ENCODE measurements around the gene PCBP3.

The PCBP3 gene

DNA sequence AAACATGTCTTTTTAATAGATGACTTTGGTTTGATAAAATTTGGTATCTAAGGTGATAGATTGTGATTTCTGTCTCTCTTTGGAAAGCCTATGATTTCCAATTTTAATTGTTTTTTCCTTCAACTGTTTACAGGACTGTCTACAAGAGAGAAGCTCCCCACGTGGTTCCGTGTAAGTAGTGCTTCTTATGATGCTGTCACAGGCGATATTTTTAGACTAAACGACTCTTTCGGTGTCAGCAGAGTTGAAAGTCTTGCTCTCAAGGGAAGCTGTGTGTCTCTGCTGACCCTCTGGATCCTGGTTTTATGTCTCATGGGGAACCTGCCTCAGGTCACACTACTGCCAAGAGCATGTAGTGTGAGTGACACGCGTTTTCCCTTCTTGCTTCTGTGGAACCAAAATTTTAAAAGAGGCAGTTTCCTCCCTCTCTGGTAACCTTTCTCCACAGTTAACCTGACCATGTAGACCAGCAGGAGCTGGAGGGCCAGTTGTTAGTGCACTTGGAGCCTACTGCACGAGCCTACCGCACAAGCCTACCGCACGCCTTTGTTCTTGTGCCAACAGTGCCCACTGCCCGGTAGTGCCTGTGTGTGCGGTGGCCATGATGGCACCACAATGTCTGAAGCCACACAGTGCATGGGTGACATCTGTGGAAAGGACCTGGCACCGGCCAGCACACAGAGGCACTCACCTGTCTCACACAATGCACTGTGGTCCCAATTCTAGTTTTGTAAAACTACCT, 91.9 kb downstream of the PCBP3 start:
- DNase-seq: no peak

DNA sequence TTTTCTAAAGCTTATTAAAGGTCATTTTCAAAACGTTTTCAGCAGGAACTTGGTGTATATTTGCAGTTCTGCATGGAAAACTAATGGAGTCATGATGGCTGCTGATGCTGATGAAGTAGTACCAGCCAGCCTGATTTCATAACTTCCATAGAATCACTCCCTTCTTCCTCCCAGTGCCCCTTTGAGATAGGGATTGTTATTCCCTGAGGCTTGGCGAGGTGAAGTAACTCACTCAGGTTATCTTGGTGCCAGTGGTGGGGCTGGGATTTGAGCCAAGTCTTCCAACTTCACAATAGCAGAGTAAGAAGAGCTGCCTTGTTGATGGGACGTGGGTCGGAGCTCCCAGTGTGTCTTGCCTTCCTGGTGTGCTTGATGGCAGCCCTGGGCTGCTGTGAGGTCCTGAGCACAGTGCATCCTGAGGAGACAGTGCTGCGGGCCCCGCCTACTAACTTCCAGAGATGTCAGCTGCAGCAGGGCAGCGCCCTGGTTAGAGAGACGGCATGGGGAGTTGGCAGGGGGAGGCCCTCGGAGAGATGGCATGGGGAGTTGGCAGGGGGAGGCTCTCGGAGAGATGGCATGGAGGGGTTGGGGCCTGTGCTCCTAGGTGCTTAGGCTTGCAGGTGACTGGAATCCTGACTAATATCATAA, 92.6 kb downstream of the PCBP3 start:
- DNase-seq: no peak

DNA sequence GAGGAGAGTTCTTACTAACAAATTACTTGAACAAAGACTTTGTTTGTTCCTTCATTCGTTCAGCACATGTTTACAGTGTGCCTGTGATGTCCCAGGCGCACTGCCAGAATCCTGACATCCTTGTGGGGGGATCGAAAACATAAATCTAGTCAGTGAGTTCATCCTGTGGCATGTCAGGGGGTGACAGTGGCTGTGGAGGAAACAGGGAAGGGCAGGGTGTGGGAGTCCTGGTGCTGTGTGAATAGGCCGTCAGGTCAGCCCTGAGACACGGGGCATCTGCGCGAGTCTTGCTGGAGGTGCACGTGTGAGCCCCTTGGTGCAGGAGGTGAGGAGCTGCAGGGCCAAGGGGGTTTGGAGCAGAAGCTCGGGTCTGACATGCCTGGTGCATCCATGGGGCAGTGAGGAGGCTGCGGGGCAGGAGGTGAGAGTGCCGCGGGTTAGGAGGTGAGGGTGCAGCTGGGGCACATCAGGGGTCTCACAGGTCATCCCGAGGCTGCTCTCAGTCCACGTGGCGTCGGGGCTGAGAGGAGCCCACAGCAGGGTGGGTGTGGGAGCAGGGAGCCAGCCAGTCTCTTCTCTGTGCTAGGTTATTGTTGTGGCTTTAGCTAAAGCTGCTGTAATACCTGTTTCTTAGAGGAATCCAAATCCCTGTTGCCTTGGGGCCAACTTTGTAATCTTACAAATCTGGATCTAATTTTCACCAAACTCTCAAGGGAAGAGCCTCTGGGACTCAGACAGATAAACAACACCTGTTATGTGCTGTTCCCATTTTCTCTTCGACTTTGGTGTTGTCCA, 93.4 kb downstream of the PCBP3 start:
- DNase-seq: no peak

DNA sequence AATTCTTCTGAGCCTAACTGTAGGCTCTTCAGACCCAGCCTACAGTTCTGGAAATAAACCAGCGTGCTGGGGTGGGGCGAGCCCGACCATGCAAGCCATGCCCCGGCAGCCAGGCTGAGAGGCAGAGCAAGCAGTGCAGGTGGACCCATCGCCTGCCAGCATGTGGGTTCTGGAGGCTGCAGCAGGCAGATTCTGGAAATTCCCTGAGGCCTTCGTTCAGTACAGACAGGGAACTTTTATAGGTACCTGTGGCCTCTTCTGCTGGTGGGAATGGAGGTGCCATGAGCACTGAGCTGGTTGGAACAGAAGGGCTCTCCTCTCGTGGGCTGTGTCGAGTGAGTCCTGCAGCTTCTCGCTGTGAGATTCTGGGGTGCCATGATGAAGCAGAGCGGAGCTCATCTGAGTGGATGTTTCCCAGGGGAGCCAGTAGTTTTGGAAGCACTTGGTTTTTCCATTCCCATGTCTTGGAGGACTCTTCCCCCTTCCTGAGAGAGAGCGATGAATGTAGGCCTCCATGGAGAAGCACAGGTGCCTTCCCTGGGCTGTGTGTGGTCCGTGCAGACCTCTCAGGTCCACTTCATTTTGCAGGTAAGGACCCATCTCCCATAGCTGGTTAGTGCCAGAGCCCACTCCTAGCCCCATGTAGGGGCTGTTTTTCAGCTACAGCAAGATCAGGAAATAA, 94.1 kb downstream of the PCBP3 start:
- no peak for DNase-seq

DNA sequence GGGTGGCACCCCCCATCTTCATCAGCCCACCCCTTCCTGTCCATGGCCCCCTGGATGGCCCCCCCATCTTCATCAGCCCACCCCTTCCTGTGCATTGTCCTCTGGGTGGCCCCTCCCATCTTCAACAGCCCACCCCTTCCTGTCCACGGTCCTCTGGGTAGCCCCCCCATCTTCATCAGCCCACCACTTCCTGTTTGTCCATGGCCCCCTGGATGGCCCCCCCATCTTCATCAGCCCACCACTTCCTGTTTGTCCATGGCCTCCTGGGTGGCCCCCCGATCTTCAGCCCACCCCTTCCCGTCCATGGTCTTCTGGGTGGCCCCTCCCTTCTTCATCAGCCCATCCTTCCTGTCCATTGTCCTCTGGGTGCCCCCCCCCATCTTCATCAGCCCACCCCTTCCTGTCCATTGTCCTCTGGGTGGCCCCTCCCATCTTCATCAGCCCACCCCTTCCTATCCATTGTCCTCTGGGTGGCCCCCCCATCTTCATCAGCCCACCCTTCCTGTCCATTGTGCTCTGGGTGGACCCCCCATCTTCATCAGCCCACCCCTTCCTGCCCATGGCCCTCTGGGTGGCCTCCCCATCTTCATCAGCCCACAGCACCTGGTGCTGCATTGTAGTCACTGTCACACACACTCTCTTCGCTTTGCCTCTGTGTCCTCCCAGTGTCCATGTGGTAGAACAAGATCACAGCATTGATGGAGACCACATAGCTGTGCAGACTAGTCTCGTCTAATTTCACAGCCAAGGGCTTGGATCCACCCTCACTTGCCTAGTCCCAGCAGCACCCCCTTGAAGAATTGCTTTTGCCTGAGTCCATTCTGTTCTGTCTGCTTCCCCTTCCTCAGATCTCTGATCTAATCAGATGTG, 95.9 kb downstream of the PCBP3 start:
- DNase-seq: no peak

DNA sequence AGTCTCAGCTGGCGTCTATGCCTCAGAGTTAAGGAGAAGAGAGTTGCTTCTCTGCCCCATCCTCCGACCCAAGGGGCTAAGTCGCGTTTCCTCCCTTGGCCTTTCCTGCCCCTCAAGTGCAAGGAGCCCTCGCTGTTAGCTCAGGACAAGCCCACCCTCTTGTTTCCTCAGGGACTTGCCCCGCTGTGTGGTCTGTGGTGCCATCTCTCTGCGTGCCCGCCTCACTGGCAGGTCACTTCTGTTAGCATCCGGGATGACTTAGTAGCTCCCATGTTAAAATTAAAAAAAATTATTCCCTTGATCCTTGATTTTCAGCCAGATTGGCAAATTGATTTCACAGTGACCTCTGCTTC, 96.5 kb downstream of the PCBP3 start:
- DNase-seq: no peak

DNA sequence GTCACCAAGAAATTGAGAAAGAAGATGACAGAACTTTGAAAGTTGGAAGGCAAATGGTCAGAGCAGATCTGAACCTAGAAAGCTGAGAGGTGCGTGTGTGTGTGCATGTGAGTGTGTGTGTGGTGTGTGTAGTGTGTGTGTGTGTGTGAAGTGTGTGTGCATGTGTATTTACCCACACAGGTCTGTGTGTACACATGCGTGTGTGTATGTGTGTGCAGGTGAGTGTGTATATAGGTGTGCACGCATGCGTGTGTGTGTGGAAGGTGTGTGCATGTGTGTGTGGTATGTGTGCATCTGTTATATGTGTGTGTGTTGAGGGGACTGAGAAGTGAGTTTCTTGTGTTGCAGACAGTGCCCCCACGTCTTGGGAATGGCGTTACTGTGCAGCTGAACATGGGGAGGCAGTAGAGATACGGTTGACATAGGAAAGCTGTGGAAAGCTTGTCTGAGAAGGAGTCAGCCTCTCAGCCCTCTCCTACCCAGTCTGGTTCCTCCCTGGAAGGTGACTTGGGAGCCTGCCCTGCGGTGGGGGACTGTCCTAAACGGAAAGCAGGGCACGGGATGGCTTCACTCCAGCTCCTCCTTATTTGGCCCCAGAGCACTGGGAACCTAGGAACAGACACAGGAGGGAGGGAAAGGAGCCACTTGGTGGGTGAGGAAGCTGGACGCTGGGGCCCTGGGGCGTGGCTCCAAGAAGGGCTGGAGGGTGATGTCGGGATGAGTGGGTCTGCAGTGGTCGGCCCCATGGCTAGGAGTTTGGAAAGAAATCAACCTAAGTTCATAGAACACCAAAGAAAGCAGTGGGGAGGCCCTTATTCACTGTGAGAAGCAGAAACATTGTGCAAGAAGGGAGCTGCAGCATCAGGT, 97.2 kb downstream of the PCBP3 start:
- DNase-seq: no peak

DNA sequence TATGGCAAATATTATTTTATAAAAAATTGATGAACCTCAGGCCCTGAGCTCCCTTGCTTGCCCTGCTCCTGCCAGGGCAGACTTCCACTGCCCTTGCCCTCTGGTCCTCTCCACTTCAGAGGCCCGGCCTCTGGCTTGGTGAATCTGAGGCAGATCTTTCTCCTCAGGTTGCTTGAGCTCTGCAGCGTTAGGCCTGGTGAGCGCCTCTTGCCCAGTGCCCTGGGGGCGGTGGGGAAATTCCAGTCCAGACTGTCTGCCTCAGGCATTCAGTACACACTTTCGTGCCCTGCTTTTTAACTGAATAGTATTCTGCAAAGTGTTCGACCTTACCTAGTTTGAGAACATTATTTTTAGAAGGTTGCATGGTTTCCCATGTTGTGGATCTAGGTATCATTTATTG, 98.2 kb downstream of the PCBP3 start:
- DNase-seq: no peak

DNA sequence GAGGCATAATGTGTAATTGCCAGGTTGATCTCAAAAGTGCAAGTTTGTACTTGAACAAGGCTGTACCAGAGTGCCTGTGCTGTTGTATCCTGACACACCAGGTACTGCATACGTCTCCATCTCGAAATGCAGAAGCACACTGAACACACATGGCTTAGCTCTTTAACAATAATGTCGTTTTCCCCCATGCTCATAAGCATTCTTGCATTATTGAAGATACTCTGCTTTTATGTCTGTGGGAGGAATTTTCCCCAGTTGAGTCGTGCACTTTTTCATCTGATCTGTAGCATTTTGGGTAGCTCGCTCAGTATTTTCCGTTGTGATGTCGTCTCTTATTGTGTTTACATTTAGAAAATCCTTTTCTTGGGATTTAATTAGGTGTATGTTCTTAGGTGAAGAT, 98.7 kb downstream of the PCBP3 start:
- no peak for DNase-seq

DNA sequence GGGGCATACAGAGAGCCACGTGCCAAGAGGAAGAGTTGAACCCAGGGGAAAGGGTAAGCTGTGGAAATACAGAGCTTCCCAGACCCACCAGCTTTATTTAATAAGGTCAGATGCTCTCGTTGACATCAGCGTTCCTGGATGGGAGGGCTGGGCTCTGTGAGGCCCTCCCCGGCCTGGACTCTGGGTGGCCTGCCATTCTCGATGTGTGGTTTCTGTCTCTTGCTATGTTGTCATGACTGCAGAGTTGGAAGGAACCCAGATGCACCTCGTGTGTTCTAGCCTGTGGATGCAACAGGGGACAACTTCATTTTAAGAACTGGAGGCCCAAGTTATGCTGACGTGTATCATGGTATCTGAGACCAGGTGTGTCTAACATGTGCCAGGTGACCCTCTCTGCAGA, 101.7 kb downstream of the PCBP3 start:
- no peak for DNase-seq

DNA sequence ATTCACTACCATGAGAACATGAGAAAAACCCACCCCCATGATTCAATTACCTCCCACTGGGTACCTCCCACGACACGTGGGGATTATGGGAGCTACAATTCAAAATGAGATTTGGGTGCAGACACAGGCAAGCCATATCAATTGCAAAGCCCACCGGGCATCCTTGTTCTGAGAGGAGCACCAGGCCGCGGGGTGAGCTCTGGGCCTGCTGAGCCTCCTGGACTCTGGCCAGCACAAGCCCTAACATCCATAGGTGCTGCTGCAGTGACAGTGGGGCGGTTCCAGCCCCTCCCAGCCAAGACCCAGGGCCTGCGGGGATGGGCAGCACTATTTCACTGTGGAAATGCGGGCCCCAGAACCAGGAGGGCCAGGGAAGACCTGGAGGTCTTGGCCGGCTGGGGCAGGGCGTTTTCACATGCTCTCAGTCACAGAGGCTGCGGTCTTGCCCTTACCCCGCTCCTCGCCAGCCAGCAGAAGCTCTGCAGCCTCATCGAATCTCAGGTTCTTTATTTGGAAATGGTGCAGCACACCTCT, 103.8 kb downstream of the PCBP3 start:
- peak; percentile 39 for DNase-seq

DNA sequence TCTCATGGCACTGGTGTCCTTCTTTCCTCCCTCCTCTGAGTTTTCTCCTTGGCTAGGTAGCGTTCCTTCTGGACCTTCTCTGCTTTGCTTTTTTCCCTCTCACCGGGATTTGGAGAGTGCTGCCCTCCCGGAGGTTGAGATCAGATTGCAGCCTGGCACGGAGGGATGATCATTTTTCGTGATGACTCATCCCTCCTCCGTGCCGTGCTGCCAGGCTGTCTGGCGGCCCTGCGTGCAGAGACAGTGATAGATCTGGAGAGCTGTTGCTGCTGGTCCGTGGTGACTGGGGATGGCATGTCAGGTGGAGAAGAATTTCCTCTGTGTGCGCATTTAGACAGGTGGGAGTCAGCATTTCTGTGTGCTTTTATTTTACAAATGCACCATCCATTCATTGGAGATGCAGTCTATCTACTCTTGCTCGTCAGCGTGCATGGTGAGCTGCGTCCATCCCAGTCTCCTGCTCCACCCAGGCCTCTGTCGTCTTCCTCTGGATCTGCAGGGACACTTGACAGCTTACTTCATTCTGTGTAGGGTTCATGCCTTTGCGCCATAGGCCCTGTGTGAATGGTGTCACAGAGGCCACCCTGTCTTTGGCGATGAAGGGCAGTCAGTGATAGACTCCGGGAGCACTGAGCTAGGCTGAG, 104.4 kb downstream of the PCBP3 start:
- DNase-seq: peak; percentile 80

DNA sequence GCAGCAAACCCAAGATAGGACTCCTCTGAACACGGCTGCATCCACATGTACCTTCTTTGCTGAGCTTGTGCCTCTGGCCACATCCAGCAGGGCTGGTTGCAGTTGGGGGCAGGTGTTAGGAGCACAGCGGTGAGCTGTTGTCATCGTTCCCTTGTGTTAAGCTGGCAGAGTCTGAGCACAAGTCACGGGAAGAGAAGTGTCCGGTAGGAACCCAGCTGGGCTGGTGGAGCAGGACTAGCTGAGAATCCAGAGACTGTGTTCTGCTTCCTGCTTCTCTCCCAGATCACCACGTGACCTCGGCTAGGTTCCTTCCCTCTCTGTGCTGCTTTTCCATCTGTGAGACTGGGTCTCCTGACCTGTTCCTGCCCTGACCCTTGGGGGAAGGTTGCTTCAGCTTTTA, 105.1 kb downstream of the PCBP3 start:
- no peak for DNase-seq

DNA sequence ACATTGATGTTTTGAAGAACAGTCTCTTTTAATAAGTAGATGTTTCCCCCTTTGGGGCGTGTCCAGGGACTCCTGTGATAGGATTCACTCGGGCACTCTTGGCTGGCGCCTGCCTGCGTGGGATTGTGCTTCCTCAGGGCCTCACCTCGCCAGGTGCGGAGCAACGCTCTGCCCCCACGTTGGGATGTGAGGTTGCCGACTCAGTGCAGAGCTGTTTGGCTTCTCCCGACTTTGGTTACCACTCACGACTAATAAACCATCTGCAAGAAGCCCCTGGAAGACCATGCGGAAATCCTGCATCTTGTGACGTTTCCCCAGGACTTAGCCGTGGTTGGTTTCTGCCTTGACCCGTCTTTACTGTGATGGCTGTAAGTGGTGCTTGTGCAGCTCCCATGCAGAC, 106.4 kb downstream of the PCBP3 start:
- no peak for DNase-seq

DNA sequence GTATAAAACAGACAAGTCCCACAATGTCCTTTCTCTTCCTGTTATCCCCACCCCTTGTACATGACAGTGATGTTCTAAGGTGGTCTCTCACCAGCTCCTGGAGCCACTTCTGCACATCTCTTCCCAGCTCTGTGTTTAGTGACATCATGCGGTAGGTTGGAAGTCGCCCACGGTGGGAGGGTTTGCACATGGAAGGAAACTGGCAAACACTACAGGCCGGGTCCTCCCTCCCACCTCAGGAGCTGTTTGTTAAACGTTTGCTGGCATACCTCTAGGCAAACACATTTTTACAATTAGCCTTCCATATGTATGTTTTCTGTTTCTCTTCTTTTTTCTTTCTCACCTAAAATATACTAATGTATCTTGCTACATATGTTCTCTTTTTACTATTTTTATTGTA, 107.4 kb downstream of the PCBP3 start:
- DNase-seq: no peak

DNA sequence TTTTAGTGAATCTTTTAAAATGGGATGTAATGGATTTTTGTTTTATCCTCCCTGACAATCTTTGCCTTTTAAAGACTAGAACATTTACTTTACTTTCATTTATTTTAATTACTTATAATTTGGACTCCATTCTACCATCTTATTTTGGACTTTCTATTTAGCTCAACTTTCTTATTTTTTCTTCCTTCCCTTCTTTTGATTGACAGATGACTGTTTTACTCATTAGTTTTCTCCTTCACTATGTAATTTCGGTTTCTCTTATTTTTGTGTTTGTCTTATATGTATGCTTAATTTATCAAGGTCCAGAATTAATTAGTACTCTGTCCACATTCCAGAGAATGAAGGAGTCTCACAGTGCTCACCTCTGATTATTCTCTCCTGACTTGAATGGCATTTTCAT, 109.9 kb downstream of the PCBP3 start:
- no peak for DNase-seq

DNA sequence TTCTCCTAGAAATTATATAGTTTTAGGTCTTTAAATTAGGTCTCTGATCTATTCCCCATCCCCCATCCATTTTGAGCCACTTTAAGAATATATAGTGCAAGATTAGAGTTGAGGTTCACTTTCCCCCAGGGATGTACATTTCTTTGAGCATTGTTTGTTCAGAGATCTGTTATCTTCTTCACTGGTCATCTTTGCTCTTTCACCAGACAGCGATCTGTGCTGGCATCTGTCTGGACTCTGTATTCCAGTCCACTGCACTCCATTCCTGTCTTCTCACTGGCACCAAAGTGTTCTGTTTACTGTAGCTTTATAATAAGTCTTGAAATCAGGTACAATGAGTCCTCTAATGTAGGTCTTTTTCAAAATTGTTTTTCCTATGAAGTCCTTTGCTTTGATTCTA, 112.5 kb downstream of the PCBP3 start:
- DNase-seq: no peak

DNA sequence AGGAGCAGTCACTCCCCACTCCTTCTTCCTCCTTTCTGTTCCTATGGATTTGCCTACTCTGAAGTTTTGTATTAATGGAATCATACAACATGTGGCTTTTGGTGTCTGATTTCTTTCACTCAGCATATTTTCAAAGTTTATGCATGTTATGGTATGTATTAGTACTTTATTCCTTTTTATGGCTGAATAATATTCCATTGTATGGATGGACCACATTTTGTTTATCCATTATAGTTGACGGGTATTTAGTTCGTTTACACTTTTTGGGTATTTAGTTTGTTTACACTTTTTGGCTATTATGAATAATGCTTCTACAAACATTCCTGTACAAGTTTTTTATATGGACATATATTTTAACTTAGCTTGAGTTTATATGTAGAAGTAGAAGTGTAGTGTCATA, 113.1 kb downstream of the PCBP3 start:
- DNase-seq: no peak

DNA sequence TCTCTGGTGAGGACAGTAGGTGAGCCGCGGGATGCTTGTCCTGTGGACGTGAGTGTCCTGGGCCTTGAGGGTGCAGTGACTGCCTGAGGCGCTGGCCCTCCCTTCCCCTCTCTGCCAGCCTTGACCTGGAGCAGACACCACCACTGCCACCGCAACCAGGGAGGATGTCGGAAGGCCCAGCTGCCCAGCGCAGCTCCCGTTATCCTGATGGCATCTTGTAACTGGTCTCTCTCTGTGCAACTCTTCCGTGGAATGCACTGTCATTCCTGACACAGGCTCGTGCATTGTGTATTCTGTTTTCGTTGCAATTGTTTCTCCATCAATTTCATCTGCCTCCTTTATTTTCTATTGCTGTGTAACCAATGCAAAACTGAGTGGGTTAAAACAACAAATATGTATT, 118.2 kb downstream of the PCBP3 start:
- DNase-seq: no peak

DNA sequence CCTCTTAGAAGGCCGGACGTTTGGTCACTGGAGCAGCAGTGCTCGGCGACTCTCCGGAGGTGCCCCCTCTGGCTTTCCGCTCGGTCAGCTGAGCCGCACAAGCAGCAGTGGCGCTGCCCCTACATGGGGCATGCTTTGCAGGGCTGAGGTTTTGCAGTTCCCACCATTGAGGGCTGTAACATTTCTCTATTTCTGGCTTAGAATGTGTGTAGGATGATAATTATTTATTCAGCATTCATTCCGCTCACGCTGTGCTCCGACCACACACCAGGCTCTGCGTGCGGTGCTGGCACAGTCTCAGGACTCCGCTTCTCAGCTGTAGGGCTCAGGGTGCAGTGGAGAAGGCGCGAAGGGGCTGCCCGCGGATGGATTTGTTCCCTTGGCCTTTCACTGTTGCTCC, 119.5 kb downstream of the PCBP3 start:
- DNase-seq: no peak

DNA sequence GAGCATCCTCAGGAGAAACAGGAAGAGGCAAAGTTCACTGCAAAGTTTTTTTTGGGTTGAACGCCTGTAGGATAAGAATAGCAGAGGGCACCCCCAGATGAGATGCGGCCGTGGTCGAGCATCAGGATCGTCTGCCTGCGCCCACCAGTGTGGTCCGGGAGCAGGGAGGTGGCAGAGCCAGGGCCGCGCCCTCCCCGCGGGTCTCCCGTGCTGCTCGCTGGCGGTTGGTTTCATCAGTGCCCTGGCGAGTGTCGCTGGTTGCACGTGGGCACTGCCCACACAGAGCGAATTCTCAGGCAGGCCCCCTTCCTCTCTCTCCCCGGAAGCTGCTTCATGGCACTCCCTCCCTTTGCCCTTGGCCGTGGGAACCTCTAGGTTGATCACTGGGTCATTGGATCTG, 120.0 kb downstream of the PCBP3 start:
- DNase-seq: no peak

All from DMS79 (cell line).